Measurements from ENCODE around the gene RTRAF.

RTRAF gene

DNA sequence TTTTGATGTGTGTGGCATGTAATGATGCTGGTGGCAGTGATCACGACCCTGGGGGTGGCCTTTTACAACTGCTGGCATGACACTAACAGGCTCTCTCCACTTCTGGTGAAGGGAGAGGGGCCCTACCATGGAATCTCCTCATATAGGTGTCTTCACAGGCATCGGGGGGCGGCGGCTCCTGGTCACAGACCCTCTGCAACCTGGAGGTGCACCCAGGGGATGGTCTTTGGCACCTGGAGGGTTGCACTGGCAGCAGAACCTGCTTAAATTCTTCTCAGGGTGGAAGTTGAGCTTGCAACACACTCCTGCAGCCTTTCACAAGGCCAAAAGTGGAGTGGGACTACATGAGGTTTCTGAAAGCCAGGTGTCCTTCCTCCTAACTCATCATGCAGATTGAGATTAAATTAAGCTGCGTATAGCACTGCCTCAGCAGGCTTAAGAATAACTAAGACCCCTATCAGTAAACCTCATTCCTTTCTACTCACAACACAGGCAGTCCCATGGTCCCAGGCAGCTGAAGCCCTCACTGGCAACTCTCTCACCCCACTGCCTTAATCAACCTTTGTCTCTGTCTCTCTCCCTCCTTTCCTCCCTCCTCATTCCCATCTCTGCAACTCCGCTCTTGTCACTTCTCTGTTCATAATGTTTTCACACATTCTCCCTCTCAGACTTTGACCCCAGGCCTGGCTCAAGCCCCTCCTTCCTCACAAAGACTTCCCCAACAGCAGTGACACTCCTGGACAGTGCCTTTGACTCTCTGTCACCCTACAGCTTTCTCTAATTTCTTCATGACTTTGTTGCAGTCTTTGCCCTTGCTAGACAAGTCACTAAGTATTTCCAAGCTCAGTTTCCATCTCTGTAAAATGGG is 60.6 kb downstream of the RTRAF start:
- no peak for DNase-seq (ENCODE audit: low read depth in 2 of 2)

DNA sequence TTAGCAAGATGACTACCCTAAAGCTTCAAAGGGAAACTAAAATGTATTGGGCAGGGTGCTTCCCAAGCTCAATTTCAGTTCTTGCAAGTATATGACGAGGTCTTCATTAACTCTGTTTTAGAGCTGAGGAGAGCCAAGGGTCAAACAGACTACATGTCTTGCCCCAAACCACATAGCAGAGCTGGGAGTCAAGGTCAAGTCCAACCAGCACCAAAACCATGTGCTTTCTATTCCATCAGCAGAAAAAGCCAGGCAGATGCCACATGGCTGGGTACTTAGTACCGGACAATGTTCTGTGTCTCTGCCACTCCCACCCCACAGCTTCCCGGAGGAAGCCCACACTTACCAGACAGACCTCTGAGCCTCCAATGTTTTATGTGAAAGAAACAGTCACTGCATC is 61.9 kb downstream of the RTRAF start:
- DNase-seq (ENCODE audit: low read depth in 2 of 2), result no peak

DNA sequence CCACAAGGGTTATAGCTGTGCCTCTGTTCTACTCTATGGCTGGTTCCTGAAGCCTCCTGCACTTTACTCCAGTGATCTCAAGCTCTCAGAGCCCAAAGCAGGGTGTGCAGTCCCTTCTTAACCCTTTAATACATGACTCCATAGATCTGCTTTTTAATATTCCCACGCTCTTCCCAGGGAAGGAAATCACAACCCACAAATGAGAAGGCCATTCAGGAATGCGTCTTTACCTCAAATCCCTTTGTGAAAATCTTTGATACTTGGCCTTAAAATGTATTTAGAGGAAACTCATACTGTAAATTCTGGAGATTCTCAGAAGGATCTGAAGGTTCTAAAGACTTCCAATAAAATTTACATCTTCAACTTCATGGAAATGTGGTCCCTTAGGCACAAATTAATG is 62.5 kb downstream of the RTRAF start:
- DNase-seq (ENCODE audit: low read depth in 2 of 2), result no peak

DNA sequence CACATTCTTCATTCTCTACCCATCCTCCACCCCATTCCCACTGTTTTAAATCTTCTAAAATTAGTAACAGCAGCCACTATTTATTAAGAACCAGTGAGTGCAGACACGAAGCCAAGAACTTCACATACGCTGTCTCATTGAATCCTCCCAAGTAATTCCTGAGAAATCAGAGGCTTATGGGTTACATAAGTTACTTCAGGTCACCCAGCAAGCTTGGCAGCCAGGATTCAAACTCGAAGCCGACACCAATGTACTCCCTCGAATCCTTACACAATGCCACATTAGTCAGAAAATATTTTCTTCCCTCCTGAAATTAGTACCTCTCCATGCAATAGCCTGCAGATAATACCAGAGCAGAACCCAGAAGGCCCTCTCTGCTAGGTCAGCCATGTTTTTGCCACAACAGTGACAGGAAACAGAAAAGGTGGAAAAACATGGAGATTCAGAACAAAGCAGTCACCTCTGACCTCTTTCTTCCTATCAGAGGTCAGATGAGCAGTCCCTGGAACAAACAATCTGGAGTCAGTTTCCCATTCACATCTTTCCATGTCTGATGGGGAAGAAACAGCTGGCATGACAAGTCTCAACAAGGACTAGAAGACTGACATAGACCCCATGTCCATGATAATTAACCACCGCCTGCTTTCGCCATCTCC is 63.1 kb downstream of the RTRAF start:
- no peak for DNase-seq (ENCODE audit: low read depth in 2 of 2)

DNA sequence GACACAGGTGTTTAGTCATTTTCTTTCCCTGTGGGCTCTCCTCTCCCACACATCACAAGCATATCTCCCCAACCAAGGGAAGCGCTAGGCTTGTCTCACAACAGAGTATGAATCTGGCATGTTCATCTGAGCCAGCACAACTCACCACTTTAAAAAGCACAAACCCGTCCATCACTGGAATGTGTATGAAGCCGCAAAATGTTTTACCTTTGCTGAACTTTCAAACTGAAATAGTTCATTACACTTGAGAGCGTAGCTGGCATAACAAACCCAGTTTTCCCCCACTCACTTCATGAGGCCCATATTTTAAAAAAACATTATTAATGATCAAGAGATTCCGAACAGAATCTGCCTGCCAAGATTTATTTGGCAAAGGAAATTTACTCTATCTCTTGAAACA is 63.7 kb downstream of the RTRAF start:
- no peak for DNase-seq (ENCODE audit: low read depth in 2 of 2)

DNA sequence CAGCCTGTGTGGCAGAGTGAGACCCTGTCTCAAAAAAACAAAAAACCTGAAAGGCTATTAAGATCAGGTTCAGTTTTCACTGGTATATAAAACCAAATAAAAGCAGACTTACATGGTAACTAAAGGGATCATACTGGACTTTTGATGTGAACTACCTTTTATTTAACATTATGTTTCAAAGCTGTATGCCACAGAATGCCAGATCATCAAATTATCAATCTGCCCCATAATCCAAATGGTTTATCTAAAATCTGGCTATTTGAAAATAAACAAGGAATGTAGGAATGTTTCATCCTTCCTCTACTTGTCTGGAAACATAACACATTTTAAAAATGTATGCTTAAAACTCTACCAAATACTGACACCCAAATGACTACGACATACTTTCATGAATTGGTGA is 65.3 kb downstream of the RTRAF start:
- no peak for DNase-seq (ENCODE audit: low read depth in 2 of 2)

DNA sequence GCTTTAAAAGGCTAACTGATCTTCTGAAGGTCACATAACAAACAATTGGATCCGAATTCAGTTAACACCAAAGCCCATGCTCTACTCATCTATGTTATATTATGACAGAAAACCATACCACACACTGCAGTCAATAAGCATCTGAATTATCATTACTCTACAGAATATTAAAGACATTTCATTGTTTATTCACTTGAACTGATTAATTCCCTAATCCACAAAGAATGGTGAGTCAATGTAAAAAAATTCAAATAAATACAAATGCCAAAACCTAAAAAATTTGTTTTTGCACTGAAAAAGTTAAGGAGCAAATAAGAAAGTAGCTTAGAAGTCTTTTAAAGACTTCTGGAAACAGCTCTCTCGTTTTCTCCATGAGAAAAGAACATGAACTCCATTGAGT is 65.8 kb downstream of the RTRAF start:
- no peak for DNase-seq (ENCODE audit: low read depth in 2 of 2)

DNA sequence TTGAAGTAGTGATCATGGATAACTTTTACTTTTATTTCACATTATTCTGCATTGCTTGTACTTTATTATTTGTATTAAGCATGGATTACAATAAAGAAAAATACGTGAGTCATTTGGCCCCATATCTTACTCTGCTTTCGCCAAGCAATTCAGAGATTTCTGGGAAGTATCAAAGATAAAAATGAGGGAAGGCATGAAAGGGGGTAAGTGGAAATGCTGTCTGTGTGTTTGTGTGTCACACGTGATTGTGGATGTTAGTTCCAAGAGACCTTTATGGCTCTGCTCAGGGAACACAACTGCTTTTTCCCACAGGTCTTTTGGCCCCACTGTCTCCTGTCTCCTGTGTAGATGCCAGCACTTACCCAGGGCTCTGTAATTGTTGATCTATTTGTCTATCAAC is 69.0 kb downstream of the RTRAF start:
- no peak for DNase-seq (ENCODE audit: low read depth in 2 of 2)

DNA sequence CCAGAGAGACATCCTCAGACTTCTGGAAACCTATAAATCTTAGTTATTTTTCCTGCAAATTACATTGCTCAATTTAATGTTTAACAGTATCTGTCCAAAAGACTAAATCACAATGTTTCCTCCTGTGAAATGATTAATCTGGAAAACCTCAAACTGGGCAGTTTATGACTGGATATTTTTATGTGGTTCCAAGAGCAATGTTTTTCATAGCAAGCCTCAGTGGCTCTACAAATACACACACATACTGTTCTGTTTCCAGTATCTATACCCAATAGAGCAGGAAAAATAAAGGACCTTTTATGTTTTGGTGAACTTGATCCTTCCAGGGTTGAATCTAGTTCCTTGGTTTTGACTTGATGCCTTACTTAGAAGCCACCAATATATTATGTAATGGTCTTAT is 70.3 kb downstream of the RTRAF start:
- DNase-seq (ENCODE audit: low read depth in 2 of 2), result no peak

DNA sequence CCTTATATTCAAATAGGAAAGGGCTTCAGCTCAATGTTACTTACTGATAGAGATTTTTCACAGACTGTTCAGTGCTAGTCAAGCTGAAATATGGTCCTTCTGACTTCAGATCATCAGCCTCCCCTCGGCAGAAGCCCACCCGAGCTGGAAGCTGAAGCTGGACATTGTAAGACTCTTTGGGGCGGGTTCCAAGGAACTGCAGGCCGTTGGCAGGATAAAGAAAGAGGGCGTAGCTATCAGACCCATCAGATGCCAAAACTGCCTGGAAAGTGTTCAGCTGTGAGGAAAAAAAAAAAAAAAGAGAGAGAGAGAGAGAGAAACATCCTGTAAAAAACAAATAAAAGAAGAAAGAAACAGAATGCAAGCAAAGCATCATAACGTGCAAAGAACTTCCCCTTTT is 70.7 kb downstream of the RTRAF start:
- no peak for DNase-seq (ENCODE audit: low read depth in 2 of 2)

All from stimulated activated CD8-positive, alpha-beta memory T cell treated with anti-CD3 and anti-CD28 coated beads, Interleukin-15, amount 100 ng/mL, for 48 hours (primary cell).